ENCODE data around the gene NIF3L1. TPM values are rescaled to one million over a fixed set of nuclear protein-coding genes. Genes with fewer than 3 reads are reported as not detected.

The NIF3L1 gene
- total and polyA plus RNA-seq, 7 donors, result 9.8 to 30.7 (median 23.5) TPM

- Histone ChIP-seq H3K9me3 (no peaks in the 10 kb centered on the region), H3K27me3 (no peaks in the 10 kb centered on the region), H3K4me1 (no peaks in the 10 kb centered on the region), H3K27ac (no peak overlapping the region), H3K36me3 (peaks cover 9 to 80% (median 24%) of the 10 kb centered on the region in 4 donors), H3K4me3 (no peak overlapping the region)
- intact Hi-C loops (cut with DNase I), result no loop called here
- TF ChIP-seq EP300 (IDR thresholded peaks at IDR 0.05), result no peak
- no peak for TF ChIP-seq POLR2A (IDR thresholded peaks at IDR 0.05)
- no peak for TF ChIP-seq CTCF (IDR thresholded peaks at IDR 0.05)
- no peak for TF ChIP-seq POLR2AphosphoS5 (IDR thresholded peaks at IDR 0.05)
- DNase-seq, result no peak
Measured at GRCh38 chr2:200899482-200899881, 10.3 kb downstream of the NIF3L1 start.

- intact Hi-C loops (cut with DNase I), result loop anchor here (5.0 to 10.0 kb wide), 2 partner anchors 171 to 273 kb away; partner anchors contain the start of genes HYCC2 and NDUFB3
- TF ChIP-seq CTCF (IDR thresholded peaks at IDR 0.05) (peak; percentile 39 to 73 (median 66)), POLR2AphosphoS5 (IDR thresholded peaks at IDR 0.05) (no peak), POLR2A (IDR thresholded peaks at IDR 0.05) (no peak)
- Histone ChIP-seq H3K27me3 (no peaks in the 10 kb centered on the region), H3K27ac (no peak overlapping the region), H3K9me3 (no peaks in the 10 kb centered on the region), H3K36me3 (peaks cover 6 to 71% (median 18%) of the 10 kb centered on the region in 4 donors), H3K4me1 (no peaks in the 10 kb centered on the region), H3K4me3 (no peak overlapping the region)
- DNase-seq, result peak; percentile 74
- WGBS, 2 donors, result 3 to 7% methylated on average over 4 of the region's 4 CpGs
Measured at GRCh38 chr2:200901459-200902072, 12.4 kb downstream of the NIF3L1 start.

GRCh38 chr2:200905618-200906296, 16.6 kb downstream of the NIF3L1 start:
- 45 to 60% methylated on average over 2 of the region's 2 CpGs for WGBS, 2 donors
- intact Hi-C loops (cut with DNase I), result loop anchor here (10.0 kb wide), 1 partner anchor 269 kb away; no protein-coding TSS in a partner anchor
- H3K27me3 ChIP-seq, result no peaks in the 10 kb centered on the region
- H3K4me3 ChIP-seq, result no peak overlapping the region
- H3K9me3 ChIP-seq, result no peaks in the 10 kb centered on the region
- no peaks in the 10 kb centered on the region for H3K4me1 ChIP-seq
- H3K36me3 ChIP-seq, result peaks cover 4 to 67% (median 7%) of the 10 kb centered on the region in 4 donors
- DNase-seq, result no peak
- no peak overlapping the region for H3K27ac ChIP-seq
- TF ChIP-seq EP300 (IDR thresholded peaks at IDR 0.05) (no peak), POLR2A (IDR thresholded peaks at IDR 0.05) (no peak), CTCF (IDR thresholded peaks at IDR 0.05) (peak in 3 of 4 experiments; percentile 26 to 56 (median 51))

GRCh38 chr2:200909958-200910357, 20.8 kb downstream of the NIF3L1 start:
- Histone ChIP-seq H3K27ac (no peak overlapping the region), H3K9me3 (no peaks in the 10 kb centered on the region), H3K4me1 (no peaks in the 10 kb centered on the region), H3K36me3 (peaks cover 20 to 85% (median 29%) of the 10 kb centered on the region in 4 donors), H3K27me3 (no peaks in the 10 kb centered on the region), H3K4me3 (no peak overlapping the region)
- no peak for DNase-seq
- TF ChIP-seq CTCF (IDR thresholded peaks at IDR 0.05), result no peak
- no peak for TF ChIP-seq POLR2AphosphoS5 (IDR thresholded peaks at IDR 0.05)
- TF ChIP-seq POLR2A (IDR thresholded peaks at IDR 0.05), result no peak
- no peak for TF ChIP-seq EP300 (IDR thresholded peaks at IDR 0.05)
- 95 to 97% methylated on average over 4 of the region's 4 CpGs for WGBS, 2 donors
- intact Hi-C loops (cut with DNase I), result loop anchor here (10.0 kb wide), 1 partner anchor 265 kb away; no protein-coding TSS in a partner anchor
